Stimulated activated memory B cell treated with anti-CD40 and anti-IgM and Interleukin-4, amounts not matched to agents 10 μg/mL and 1 μg/mL and 100 μg/mL, for 72 hours (primary cell): ENCODE results near the gene UGT1A5.
"Not testable (repeated sequence)": the region's sequence is repeated elsewhere in the genome, so short reads cannot be mapped to it uniquely, and the experiment has no call there.

Experiments
- ATAC-seq: fragments of 150-1000 bp; cut with Tn5 transposase; 2 replicates; pipeline ENCODE4 v1.10.0; 2021
- H3K27ac Mint-ChIP-seq: one replicate; pipeline ENCODE4 v1.8.0; 2022; ENCODE audit warnings: mild to moderate bottlenecking, mixed read lengths
- H3K27me3 Mint-ChIP-seq: one replicate; pipeline ENCODE4 v1.8.0; 2022; ENCODE audit warnings: mixed read lengths
- H3K36me3 Mint-ChIP-seq: one replicate; pipeline ENCODE4 v1.8.0; 2022; ENCODE audit warnings: mixed read lengths
- H3K4me1 Mint-ChIP-seq: one replicate; pipeline ENCODE4 v1.8.0; 2022; ENCODE audit warnings: mixed read lengths
- H3K4me3 Mint-ChIP-seq: one replicate; pipeline ENCODE4 v1.8.0; 2022; ENCODE audit warnings: mild to moderate bottlenecking, moderate library complexity, mixed read lengths
- H3K9me3 Mint-ChIP-seq: one replicate; pipeline ENCODE4 v1.8.0; 2022; ENCODE audit warnings: mixed read lengths

Gene UGT1A5

DNA sequence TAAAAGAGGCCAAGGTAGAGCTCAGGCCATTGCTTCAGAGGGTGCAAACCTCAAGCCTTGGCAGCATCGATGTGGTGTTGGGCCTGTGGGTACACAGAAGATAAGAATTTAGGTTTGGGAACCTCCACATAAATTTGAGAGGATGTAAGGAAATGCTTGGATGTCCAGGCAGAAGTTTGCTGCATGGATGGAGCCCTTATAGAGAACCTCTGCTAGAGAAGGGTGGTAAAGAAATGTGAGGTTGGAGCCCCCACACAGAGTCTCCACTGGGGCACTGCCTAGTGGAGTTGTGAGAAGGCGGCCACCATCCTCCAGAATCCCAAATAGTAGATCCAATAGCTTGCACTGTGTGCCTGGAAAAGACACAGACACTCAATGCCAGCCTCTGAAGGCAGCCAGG is 38.0 kb downstream of the UGT1A5 start:
- not testable (repeated sequence) for H3K36me3 Mint-ChIP-seq, ATAC-seq, H3K4me3 Mint-ChIP-seq, H3K4me1 Mint-ChIP-seq, H3K27ac Mint-ChIP-seq
- H3K27me3 Mint-ChIP-seq = peaks cover 33% of the 10 kb centered on the region
- peaks cover 14% of the 10 kb centered on the region for H3K9me3 Mint-ChIP-seq

DNA sequence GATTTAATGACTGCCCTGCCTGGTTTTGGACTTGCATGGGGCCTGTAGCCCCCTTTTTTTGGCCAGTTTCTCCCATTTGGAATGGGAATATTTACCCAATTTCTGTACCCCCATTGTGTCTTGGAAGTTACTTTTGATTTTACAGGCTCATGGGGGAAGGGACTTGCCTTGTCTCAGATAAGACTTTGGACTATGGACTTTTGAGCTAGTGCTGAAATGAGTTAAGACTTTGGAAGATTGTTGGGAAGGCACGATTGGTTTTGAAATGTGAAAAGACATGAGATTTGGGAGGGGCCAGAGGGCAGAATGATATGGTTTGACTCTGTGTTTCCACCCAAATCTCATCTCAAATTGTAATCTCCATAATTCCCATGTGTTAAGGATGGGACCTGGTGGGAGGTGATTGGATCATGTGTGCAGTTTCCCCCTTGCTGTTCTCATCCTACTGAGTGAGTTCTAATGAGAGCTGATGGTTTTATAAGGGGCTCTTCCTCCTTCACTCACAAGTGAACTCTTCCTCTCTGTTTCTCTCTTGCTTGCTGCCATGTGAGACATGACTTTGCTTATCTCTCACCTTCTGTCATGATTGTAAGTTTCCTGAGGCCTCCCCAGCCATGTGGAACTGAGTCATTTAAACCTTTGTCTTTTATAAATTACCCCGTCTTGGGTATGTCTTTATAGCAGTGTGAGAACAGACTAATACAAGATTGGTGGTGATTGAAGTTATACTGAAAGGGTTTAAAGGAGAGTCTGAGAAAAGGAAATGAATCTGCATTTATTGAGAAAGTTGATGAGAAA is 38.7 kb downstream of the UGT1A5 start:
- not testable (repeated sequence) for H3K36me3 Mint-ChIP-seq, ATAC-seq

DNA sequence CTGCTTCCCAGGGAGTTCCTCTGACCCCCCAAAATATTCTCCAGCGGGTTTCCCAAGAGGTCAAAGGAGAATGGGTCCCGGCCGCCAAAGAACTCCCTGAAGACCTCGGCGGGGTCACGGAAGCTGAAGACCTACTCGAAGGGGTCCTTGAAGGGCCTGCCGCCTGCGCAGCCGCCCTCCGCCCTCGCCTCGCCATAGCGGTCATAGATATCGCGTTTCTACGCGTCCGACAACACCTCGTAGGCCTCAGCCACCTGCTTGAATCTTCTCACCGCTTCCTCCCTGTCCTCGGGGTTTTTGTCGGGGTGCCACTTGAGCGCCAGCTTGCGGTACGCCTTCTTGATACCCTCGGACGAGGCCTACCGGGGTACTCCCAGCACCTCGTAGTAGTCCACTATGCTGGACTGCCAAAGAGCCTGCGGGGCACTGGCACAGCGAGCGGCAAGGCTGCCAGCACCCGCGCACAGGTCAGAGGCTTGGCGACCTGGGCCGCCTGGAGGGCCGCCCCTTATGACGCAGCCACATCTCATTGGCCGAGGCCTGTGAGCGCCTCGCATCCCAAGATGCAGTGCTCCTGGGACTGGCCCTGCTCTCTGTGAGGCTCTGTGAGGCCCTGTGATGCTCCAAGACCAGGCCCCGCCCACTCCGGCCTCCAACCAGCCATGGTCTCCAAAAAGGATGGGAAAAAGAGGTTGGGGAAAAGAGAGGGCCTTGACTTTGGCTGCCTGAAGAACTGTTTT is 42.3 kb downstream of the UGT1A5 start:
- Mint-ChIP-seq H3K4me1 (no peaks in the 10 kb centered on the region), H3K9me3 (peaks cover 8% of the 10 kb centered on the region), H3K4me3 (no peak overlapping the region), H3K27ac (no peak overlapping the region), H3K27me3 (peaks cover 8% of the 10 kb centered on the region), H3K36me3 (no peaks in the 10 kb centered on the region)
- ATAC-seq = no peak

More for the DNA sequence above, 38.7 kb downstream of the UGT1A5 start:
- H3K27ac Mint-ChIP-seq, H3K4me3 Mint-ChIP-seq, H3K4me1 Mint-ChIP-seq: not testable (repeated sequence)
- peaks cover 14% of the 10 kb centered on the region for H3K9me3 Mint-ChIP-seq
- peaks cover 31% of the 10 kb centered on the region for H3K27me3 Mint-ChIP-seq

DNA sequence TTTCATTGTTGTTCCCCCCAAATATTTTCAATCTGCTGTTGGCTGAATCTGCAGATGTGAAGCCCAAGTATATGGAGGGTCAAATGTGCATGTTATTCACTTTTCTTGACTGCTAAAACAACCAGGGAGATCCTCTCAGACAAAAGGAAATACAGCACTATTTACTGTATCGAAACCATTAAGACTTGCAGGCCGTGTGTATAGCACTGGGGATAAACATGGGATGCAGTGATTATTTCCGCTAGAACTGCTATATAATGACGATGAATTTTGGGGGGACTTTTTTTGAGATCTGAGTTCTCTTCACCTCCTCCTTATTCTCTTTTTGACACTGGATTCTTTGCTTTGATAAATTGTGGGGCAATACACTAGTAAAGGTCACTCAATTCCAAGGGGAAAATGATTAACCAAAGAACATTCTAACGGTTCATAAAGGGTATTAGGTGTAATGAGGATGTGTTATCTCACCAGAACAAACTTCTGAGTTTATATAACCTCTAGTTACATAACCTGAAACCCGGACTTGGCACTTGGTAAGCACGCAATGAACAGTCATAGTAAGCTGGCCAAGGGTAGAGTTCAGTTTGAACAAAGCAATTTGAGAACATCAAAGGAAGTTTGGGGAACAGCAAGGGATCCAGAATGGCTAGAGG is 43.8 kb downstream of the UGT1A5 start:
- no peak for ATAC-seq
- H3K9me3 Mint-ChIP-seq = peaks cover 4% of the 10 kb centered on the region
- H3K4me1 Mint-ChIP-seq = no peaks in the 10 kb centered on the region
- no peak overlapping the region for H3K4me3 Mint-ChIP-seq
- H3K36me3 Mint-ChIP-seq = no peaks in the 10 kb centered on the region
- H3K27me3 Mint-ChIP-seq = peaks cover 8% of the 10 kb centered on the region
- H3K27ac Mint-ChIP-seq = no peak overlapping the region

DNA sequence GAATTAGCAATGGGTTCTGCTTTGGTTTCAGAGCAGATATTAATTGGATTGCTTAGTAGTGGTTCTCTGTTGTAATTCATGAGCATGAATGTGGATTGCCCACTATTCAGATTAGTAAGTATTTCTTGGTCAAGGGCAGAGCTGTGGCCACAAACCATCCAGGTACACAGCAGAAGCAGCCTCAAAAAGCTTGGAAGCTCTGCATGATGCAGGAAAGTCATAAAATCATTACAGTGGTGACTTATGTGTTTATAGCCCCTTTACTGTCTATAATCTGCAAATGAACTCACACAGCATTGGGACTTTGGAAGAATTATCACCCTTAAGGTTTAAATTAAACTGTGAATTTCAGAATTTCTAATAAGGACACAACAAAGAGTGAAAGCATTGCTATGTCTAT is 45.4 kb downstream of the UGT1A5 start:
- Mint-ChIP-seq H3K27me3 (peaks cover 9% of the 10 kb centered on the region), H3K27ac (no peak overlapping the region), H3K4me3 (no peak overlapping the region), H3K9me3 (no peaks in the 10 kb centered on the region), H3K36me3 (no peaks in the 10 kb centered on the region), H3K4me1 (no peaks in the 10 kb centered on the region)
- no peak for ATAC-seq

DNA sequence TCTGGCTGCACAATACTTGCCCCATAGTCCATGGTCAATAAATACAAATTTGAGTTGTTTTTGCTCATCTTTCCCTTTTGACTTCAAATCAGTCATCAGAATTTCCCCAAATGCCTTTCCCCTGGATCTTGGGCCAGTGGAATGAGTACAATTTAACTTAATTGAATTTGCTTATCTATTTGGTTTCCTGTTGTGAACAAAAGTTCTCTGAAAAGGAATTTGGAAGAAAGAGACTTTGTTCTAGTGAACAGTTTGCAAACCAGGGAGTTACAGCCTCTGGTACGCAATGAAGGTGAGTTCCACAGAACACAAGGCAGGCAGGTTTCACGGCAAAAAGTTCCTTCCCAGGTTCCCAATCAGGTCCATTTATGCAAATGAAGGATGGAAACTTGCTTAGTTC is 46.1 kb downstream of the UGT1A5 start:
- Mint-ChIP-seq H3K27me3 (peaks cover 16% of the 10 kb centered on the region), H3K36me3 (no peaks in the 10 kb centered on the region), H3K4me1 (no peaks in the 10 kb centered on the region), H3K9me3 (no peaks in the 10 kb centered on the region), H3K4me3 (no peak overlapping the region), H3K27ac (no peak overlapping the region)
- no peak for ATAC-seq

DNA sequence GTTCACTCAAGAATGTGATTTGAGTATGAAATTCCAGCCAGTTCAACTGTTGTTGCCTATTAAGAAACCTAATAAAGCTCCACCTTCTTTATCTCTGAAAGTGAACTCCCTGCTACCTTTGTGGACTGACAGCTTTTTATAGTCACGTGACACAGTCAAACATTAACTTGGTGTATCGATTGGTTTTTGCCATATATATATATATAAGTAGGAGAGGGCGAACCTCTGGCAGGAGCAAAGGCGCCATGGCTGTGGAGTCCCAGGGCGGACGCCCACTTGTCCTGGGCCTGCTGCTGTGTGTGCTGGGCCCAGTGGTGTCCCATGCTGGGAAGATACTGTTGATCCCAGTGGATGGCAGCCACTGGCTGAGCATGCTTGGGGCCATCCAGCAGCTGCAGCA is 47.3 kb downstream of the UGT1A5 start, which contains the start of gene UGT1A1:
UGT1A1 (plus strand) TSS at position 228 of the 400 bp plus-strand sequence; CDS start at position 246, 18 bp downstream.
- Mint-ChIP-seq H3K4me3 (no peak within 1 kb of the TSS), H3K27ac (no peak within 1 kb of the TSS), H3K36me3 (no peaks in the 10 kb centered on the region), H3K4me1 (no peaks in the 10 kb centered on the region), H3K9me3 (no peaks in the 10 kb centered on the region), H3K27me3 (peaks cover 24% of the 10 kb centered on the region)
- ATAC-seq = no peak

DNA sequence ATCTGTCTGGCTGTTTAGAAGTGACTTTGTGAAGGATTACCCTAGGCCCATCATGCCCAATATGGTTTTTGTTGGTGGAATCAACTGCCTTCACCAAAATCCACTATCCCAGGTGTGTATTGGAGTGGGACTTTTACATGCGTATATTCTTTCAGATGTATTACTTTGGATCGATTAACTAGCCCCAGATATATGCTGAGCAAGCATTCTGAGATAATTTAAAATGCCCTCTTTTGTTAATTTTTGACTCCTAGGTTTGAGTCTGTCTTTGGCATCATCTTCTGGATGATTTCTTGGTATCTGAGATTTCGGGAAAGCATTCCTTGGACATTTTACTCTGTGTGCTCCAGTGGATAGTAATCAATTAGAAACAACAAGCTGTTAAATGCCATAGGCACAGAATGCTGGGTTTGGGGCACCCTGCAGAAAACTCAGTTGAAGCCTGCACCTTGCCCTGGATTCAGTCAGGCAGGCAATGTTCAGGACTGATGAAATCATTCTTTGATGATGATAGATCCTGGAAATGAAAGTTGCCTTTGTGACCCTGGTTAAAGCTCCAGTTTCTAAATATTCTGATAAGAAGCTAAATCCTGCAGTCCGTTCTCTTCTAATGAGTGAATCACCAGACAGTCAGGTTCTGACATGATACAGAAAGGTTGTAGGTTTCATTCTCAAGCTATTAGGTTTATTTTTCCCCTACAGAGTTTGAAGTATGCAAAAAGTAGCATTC is 48.5 kb downstream of the UGT1A5 start:
- H3K27me3 Mint-ChIP-seq = peaks cover 31% of the 10 kb centered on the region
- no peak for ATAC-seq
- no peaks in the 10 kb centered on the region for H3K9me3 Mint-ChIP-seq
- no peaks in the 10 kb centered on the region for H3K4me1 Mint-ChIP-seq
- no peaks in the 10 kb centered on the region for H3K36me3 Mint-ChIP-seq
- H3K4me3 Mint-ChIP-seq = no peak overlapping the region
- H3K27ac Mint-ChIP-seq = no peak overlapping the region

DNA sequence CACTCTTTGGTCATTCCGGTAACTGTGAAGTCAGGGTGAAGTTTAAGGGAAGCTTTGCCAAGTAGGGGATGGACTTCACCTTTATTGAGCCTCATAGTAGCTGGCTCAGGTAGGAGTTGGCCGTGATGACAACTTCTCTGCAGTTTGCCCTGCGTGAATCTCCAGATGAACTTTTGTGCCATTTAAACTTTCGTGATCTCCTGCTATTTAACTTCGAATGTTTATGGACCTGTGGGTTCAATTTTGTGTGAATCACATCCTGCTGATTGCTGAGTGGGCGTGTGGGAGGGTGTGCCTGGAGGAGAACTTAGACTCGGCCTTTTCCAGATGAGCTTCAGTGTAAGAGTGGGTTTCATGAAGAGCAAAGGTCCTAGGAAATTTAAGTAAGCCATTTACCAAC is 51.6 kb downstream of the UGT1A5 start:
- Mint-ChIP-seq H3K36me3 (no peaks in the 10 kb centered on the region), H3K4me3 (no peak overlapping the region), H3K4me1 (no peaks in the 10 kb centered on the region), H3K9me3 (no peaks in the 10 kb centered on the region), H3K27ac (no peak overlapping the region), H3K27me3 (peaks cover 42% of the 10 kb centered on the region)
- ATAC-seq = no peak

DNA sequence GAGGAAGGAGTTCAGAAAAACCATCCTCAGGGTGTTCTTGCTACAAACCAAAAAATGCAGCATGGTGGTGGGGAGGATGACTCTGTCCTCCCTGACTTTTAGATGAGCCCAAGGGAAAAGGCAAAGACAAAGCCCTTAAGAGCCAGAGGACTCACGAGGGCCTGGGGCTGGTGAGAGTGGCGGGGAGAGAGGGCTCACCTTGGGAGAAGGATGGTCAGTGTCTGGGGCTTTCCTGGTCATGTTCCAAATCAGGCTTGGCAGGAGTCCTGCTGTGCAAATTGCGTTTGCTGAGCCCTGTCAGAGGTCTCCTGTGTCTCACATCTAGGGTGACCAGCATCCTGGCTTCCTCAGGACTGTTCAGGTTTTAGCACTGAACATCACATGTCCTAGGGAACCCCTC is 52.1 kb downstream of the UGT1A5 start:
- H3K27me3 Mint-ChIP-seq = peaks cover 46% of the 10 kb centered on the region
- no peak overlapping the region for H3K27ac Mint-ChIP-seq
- ATAC-seq = no peak

DNA sequence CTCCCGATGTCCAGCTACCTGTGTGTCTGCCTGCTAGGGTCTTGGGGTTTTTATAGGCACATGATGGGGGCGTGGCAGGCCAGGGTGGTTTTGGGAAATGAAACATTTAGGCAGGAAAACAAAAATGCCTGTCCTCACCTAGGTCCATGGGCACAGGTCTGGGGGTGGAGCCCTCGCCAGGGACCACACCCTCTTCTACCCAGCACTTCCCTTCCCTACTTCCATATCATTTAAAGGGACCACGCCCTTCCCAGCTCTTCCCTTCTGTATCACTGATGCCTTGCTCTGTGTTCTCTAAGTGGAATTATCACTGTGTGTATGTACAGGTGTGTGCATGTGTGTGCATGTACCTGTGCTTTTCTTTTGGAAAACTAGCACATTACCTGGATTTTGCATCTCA is 53.7 kb downstream of the UGT1A5 start:
- peaks cover 46% of the 10 kb centered on the region for H3K27me3 Mint-ChIP-seq
- H3K36me3 Mint-ChIP-seq = no peaks in the 10 kb centered on the region
- no peaks in the 10 kb centered on the region for H3K4me1 Mint-ChIP-seq
- ATAC-seq = no peak
- H3K4me3 Mint-ChIP-seq = no peak overlapping the region
- H3K27ac Mint-ChIP-seq = no peak overlapping the region
- H3K9me3 Mint-ChIP-seq = no peaks in the 10 kb centered on the region

More for the DNA sequence above, 52.1 kb downstream of the UGT1A5 start:
- Mint-ChIP-seq H3K4me1 (no peaks in the 10 kb centered on the region), H3K36me3 (no peaks in the 10 kb centered on the region), H3K9me3 (no peaks in the 10 kb centered on the region), H3K4me3 (no peak overlapping the region)

DNA sequence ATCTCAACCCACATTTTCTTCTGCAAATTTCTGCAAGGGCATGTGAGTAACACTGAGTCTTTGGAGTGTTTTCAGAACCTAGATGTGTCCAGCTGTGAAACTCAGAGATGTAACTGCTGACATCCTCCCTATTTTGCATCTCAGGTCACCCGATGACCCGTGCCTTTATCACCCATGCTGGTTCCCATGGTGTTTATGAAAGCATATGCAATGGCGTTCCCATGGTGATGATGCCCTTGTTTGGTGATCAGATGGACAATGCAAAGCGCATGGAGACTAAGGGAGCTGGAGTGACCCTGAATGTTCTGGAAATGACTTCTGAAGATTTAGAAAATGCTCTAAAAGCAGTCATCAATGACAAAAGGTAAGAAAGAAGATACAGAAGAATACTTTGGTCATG is 55.4 kb downstream of the UGT1A5 start:
- no peaks in the 10 kb centered on the region for H3K9me3 Mint-ChIP-seq
- no peak for ATAC-seq
- H3K27ac Mint-ChIP-seq = no peak overlapping the region
- H3K36me3 Mint-ChIP-seq = no peaks in the 10 kb centered on the region
- peaks cover 46% of the 10 kb centered on the region for H3K27me3 Mint-ChIP-seq
- H3K4me1 Mint-ChIP-seq = no peaks in the 10 kb centered on the region
- no peak overlapping the region for H3K4me3 Mint-ChIP-seq

DNA sequence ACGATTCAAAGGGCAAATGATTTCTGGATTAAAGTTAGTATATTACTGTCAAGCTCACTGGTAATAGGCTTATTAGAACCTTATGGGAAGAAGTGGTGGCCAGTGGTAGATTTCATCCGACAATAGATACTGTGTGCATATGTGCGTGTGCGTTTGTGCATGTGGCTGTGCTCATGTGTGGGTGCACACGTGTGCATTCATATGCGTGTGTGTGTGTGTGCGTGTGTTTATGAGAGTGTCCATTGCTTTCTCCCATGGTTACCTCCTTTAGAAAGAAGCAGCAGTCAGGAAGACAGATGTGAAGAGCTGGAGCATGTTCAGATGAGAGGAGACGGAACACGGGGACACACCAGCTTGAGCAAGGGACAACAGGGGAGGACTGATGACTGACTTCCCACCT is 56.6 kb downstream of the UGT1A5 start:
- Mint-ChIP-seq H3K9me3 (no peaks in the 10 kb centered on the region), H3K4me3 (no peak overlapping the region), H3K27me3 (peaks cover 34% of the 10 kb centered on the region), H3K27ac (no peak overlapping the region), H3K4me1 (no peaks in the 10 kb centered on the region), H3K36me3 (no peaks in the 10 kb centered on the region)
- no peak for ATAC-seq

DNA sequence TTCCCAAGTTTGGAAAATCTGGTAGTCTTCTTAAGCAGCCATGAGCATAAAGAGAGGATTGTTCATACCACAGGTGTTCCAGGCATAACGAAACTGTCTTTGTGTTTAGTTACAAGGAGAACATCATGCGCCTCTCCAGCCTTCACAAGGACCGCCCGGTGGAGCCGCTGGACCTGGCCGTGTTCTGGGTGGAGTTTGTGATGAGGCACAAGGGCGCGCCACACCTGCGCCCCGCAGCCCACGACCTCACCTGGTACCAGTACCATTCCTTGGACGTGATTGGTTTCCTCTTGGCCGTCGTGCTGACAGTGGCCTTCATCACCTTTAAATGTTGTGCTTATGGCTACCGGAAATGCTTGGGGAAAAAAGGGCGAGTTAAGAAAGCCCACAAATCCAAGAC is 59.4 kb downstream of the UGT1A5 start:
- peaks cover 32% of the 10 kb centered on the region for H3K27me3 Mint-ChIP-seq
- ATAC-seq = no peak
- H3K9me3 Mint-ChIP-seq = peaks cover 8% of the 10 kb centered on the region
- peaks cover 10% of the 10 kb centered on the region for H3K36me3 Mint-ChIP-seq
- no peaks in the 10 kb centered on the region for H3K4me1 Mint-ChIP-seq
- no peak overlapping the region for H3K27ac Mint-ChIP-seq
- no peak overlapping the region for H3K4me3 Mint-ChIP-seq

DNA sequence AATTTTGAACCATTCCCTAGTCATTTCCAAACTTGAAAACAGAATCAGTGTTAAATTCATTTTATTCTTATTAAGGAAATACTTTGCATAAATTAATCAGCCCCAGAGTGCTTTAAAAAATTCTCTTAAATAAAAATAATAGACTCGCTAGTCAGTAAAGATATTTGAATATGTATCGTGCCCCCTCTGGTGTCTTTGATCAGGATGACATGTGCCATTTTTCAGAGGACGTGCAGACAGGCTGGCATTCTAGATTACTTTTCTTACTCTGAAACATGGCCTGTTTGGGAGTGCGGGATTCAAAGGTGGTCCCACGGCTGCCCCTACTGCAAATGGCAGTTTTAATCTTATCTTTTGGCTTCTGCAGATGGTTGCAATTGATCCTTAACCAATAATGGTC is 59.9 kb downstream of the UGT1A5 start:
- Mint-ChIP-seq H3K4me1 (no peaks in the 10 kb centered on the region), H3K4me3 (no peak overlapping the region), H3K27ac (no peak overlapping the region), H3K27me3 (peaks cover 36% of the 10 kb centered on the region), H3K9me3 (peaks cover 8% of the 10 kb centered on the region), H3K36me3 (peaks cover 10% of the 10 kb centered on the region)
- no peak for ATAC-seq
